PC-9 (cell line): ENCODE measurements around the gene CNOT3. TPM values are rescaled to one million over a fixed set of nuclear protein-coding genes. Genes with fewer than 3 reads are reported as not detected.

Experiments used
- BruUV-seq: library from RNA; stranded (reverse); fragments of 400-500 nt; replicated peaks from 2 replicates; lab custom pipeline; 2021; lab: Mats Ljungman, UMichigan
- CTCF ChIA-PET: fragments of 300-600 bp; sonication (Branson Sonifier 250); formaldehyde crosslinking; loops from one replicate; lab custom pipeline; 2022; ENCODE audit warnings: antibody characterized with exemption; lab: Charles Lee
- POLR2A ChIA-PET: fragments of 300-600 bp; sonication (Branson Sonifier 250); formaldehyde crosslinking; loops from one replicate; lab custom pipeline; 2022; ENCODE audit warnings: antibody characterized with exemption; ENCODE audit not compliant: unreplicated experiment; lab: Charles Lee
- DNase-seq, 2 experiments: peaks; one replicate each; pipeline versions ENCODE4 v3.0.0 to v3.0.0-alpha.2; 2015 to 2022; ENCODE audit warnings: mixed read lengths in 1 of 2
- H2AFZ ChIP-seq: fragments of 200-600 bp; sonication (generic); 2 replicates; pipeline ENCODE4 v1.8.1; 2017; ENCODE audit warnings: antibody characterized with exemption
- H3F3A ChIP-seq: fragments of 200-600 bp; sonication (generic); 2 replicates; pipeline ENCODE4 v1.8.1; 2017; ENCODE audit warnings: antibody characterized with exemption, mild to moderate bottlenecking, low read depth; ENCODE audit not compliant: insufficient read depth
- H3K27ac ChIP-seq: fragments of 200-600 bp; sonication (generic); 2 replicates; pipeline ENCODE4 v1.6.1; 2016; ENCODE audit warnings: mixed run types
- H3K27me3 ChIP-seq: fragments of 200-600 bp; sonication (generic); 2 replicates; pipeline ENCODE4 v1.6.1; 2016; ENCODE audit warnings: low read depth, mixed run types; ENCODE audit not compliant: insufficient read depth
- H3K36me3 ChIP-seq: fragments of 200-600 bp; sonication (generic); 2 replicates; pipeline ENCODE4 v1.6.1; 2016; ENCODE audit warnings: low read depth, mixed run types
- H3K4me1 ChIP-seq: fragments of 200-600 bp; sonication (generic); replicated peaks from 2 replicates; pipeline ENCODE4 v1.6.1; 2016; ENCODE audit warnings: mixed run types; ENCODE audit not compliant: insufficient read depth
- H3K4me2 ChIP-seq: fragments of 200-600 bp; sonication (generic); 2 replicates; pipeline ENCODE4 v1.6.1; 2017; ENCODE audit warnings: mixed run types
- H3K4me3 ChIP-seq: fragments of 200-600 bp; sonication (generic); 2 replicates; pipeline ENCODE4 v1.6.1; 2016; ENCODE audit warnings: mixed run types
- H3K79me2 ChIP-seq: fragments of 200-600 bp; sonication (generic); 2 replicates; pipeline ENCODE4 v1.6.1; 2017; ENCODE audit warnings: low read depth, mixed run types
- H3K9me2 ChIP-seq: fragments of 200-600 bp; sonication (generic); 2 replicates; pipeline ENCODE4 v1.8.1; 2017; ENCODE audit warnings: mild to moderate bottlenecking; ENCODE audit not compliant: insufficient read depth
- H3K9me3 ChIP-seq: fragments of 200-600 bp; sonication (generic); 2 replicates; pipeline ENCODE4 v1.8.1; 2016; ENCODE audit warnings: low read depth; ENCODE audit not compliant: insufficient read depth
- H4K20me1 ChIP-seq: fragments of 200-600 bp; sonication (generic); 2 replicates; pipeline ENCODE4 v1.8.1; 2017; ENCODE audit not compliant: insufficient read depth
- CTCF ChIP-seq: fragments of 200-600 bp; sonication (generic); conservative IDR thresholded peaks from 2 replicates; pipeline ENCODE4 v1.6.1; 2017; ENCODE audit warnings: mixed run types, antibody characterized with exemption, mild to moderate bottlenecking, moderate library complexity
- EZH2 ChIP-seq: fragments of 200-600 bp; sonication (generic); IDR thresholded peaks from 2 replicates; pipeline ENCODE4 v1.8.0; 2017; ENCODE audit warnings: antibody characterized with exemption, low read depth
- intact Hi-C: fragments of 100-400 bp; cut with micrococcal nuclease; formaldehyde crosslinking; loops from one replicate; pipeline ENCODE4 v1.10.0; 2022; ENCODE audit not compliant: unreplicated experiment
- total RNA-seq: library from RNA; stranded (reverse); gene quantifications from 2 replicates; pipeline ENCODE4 v1.2.3, GENCODE V29; 2021

CNOT3 gene
- total RNA-seq, 1 experiment from 2014 or later = 89.1 TPM

- Histone ChIP-seq H2AFZ (peak within 1 kb of the TSS; percentile 91), H4K20me1 (peaks cover 10% of the 10 kb centered on the region), H3F3A (peaks cover 11% of the 10 kb centered on the region; the same call in 1 of the 2 replicates), H3K4me3 (peak within 1 kb of the TSS; percentile 78), H3K27me3 (no peaks in the 10 kb centered on the region), H3K79me2 (peaks cover 37% of the 10 kb centered on the region), H3K36me3 (no peaks in the 10 kb centered on the region), H3K4me2 (peak within 1 kb of the TSS; percentile 92), H3K4me1 (peaks cover 14% of the 10 kb centered on the region), H3K9me2 (no peaks in the 10 kb centered on the region), H3K27ac (peak within 1 kb of the TSS; percentile 63), H3K9me3 (no peaks in the 10 kb centered on the region)
- intact Hi-C loops = loop anchor here (1.0 kb wide), 1 partner anchor 13 kb away; the partner anchor contains the start of gene NDUFA3
- POLR2A ChIA-PET = interaction anchor here (0.6 to 1.4 kb wide), 4 partner anchors 11 to 563 kb away, joined by 3 to 32 read pairs (median 8); partner anchors contain the start of genes CNOT3 and LENG1
- CTCF ChIA-PET = no interaction called here
- peak; percentile 94 to 95 for DNase-seq
- BruUV-seq = TSS peak; percentile 70
- TF ChIP-seq EZH2 (no peak), CTCF (no peak)
Measured at GRCh38 chr19:54115109-54116063, 22.2 kb upstream of the CNOT3 start, which contains the start of the genes PRPF31 and TFPT. Gene PRPF31, plus strand, starts transcription at chr19:54115754. Its CDS starts 2,525 bp downstream, at chr19:54118279. Gene TFPT, minus strand, starts transcription at chr19:54115657. Its CDS starts 388 bp downstream, at chr19:54115269.

GRCh38 chr19:54121259-54121658 is 16.3 kb upstream of the CNOT3 start:
- no peak overlapping the region for H2AFZ ChIP-seq
- no peaks in the 10 kb centered on the region for H3F3A ChIP-seq
- H3K4me2 ChIP-seq = no peak overlapping the region
- H3K27me3 ChIP-seq = no peaks in the 10 kb centered on the region
- H3K36me3 ChIP-seq = no peaks in the 10 kb centered on the region; the same call in 1 of the 2 replicates
- no TSS peak for BruUV-seq
- no peaks in the 10 kb centered on the region for H3K9me2 ChIP-seq
- intact Hi-C loops = no loop called here
- ChIA-PET CTCF (no interaction called here), POLR2A (no interaction called here)
- DNase-seq = no peak
- H3K79me2 ChIP-seq = peaks cover 12% of the 10 kb centered on the region
- TF ChIP-seq CTCF = no peak
- TF ChIP-seq EZH2 = no peak
- H4K20me1 ChIP-seq = peaks cover 9% of the 10 kb centered on the region; the same call in 1 of the 2 replicates
- no peaks in the 10 kb centered on the region for H3K9me3 ChIP-seq
- no peak overlapping the region for H3K27ac ChIP-seq
- no peak overlapping the region for H3K4me3 ChIP-seq
- H3K4me1 ChIP-seq = peaks cover 7% of the 10 kb centered on the region

GRCh38 chr19:54123682-54124081 is 13.9 kb upstream of the CNOT3 start:
- POLR2A ChIA-PET = interaction anchor here (0.7 kb wide), 1 partner anchor 20 kb away, joined by 3 read pairs; no protein-coding TSS in a partner anchor
- Histone ChIP-seq H3F3A (no peaks in the 10 kb centered on the region), H3K4me1 (no peaks in the 10 kb centered on the region), H2AFZ (no peak overlapping the region), H3K9me3 (no peaks in the 10 kb centered on the region), H3K4me2 (no peak overlapping the region), H3K9me2 (no peaks in the 10 kb centered on the region), H4K20me1 (0 out of 2 replicates have a peak, but pooled peaks cover 5% of the 10 kb centered on the region), H3K4me3 (no peak overlapping the region), H3K36me3 (peaks cover 2% of the 10 kb centered on the region; the same call in 1 of the 2 replicates), H3K27me3 (no peaks in the 10 kb centered on the region), H3K79me2 (no peaks in the 10 kb centered on the region), H3K27ac (no peak overlapping the region)
- no peak for TF ChIP-seq EZH2
- TF ChIP-seq CTCF = no peak
- no TSS peak for BruUV-seq
- DNase-seq = no peak
- intact Hi-C loops = no loop called here
- CTCF ChIA-PET = no interaction called here
